Measurements from ENCODE around the gene DVL2. TPM values are rescaled to one million over a fixed set of nuclear protein-coding genes. Genes with fewer than 3 reads are reported as not detected.
A peak's percentile ranks its signal among the peaks of the same experiment; 100 is the strongest.

The DVL2 gene
- total RNA-seq, 1 experiment from 2014 or later: 67.3 TPM

DNA sequence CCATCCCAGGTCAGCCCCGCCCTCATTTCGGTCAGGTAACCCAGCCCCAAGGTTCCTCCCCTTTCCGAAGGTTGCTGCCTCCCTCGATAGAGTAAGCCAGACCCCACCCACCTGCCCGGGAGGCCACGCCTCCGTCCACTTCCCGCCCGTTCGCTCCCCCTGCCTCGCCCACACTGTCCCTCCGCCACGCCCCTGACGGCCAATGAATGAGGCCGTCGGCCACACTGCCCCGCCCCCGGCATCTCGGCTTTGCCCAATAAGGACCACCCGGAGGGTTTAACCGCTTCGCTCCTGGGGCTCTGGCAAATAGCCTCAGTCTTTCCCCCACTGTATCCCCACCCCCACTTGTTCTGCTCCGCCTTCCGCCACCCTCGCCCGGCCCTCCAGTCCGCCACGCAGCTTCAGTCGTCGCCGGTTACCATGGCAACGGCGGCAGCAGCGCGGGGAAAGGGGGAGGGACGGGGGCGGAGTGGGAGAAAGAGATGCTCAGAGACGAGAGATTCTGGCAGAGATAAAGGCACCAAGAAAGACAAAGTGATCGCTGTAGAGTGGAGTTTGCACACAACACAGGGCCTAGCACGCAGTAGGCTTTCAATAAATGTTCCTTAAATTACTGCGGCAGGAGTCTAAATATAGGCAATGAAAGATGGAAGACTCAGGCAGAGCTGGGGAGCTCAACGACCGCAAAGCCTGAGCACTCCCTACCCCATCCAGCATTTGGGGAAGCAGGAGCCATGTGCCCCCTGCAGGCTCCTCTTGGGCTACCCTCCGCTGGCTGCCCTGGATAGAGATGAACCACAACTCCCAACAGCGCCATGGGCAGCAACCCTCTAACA lies 19.8 kb downstream of the DVL2 start (continued):
- TF ChIP-seq, protein P1, sequence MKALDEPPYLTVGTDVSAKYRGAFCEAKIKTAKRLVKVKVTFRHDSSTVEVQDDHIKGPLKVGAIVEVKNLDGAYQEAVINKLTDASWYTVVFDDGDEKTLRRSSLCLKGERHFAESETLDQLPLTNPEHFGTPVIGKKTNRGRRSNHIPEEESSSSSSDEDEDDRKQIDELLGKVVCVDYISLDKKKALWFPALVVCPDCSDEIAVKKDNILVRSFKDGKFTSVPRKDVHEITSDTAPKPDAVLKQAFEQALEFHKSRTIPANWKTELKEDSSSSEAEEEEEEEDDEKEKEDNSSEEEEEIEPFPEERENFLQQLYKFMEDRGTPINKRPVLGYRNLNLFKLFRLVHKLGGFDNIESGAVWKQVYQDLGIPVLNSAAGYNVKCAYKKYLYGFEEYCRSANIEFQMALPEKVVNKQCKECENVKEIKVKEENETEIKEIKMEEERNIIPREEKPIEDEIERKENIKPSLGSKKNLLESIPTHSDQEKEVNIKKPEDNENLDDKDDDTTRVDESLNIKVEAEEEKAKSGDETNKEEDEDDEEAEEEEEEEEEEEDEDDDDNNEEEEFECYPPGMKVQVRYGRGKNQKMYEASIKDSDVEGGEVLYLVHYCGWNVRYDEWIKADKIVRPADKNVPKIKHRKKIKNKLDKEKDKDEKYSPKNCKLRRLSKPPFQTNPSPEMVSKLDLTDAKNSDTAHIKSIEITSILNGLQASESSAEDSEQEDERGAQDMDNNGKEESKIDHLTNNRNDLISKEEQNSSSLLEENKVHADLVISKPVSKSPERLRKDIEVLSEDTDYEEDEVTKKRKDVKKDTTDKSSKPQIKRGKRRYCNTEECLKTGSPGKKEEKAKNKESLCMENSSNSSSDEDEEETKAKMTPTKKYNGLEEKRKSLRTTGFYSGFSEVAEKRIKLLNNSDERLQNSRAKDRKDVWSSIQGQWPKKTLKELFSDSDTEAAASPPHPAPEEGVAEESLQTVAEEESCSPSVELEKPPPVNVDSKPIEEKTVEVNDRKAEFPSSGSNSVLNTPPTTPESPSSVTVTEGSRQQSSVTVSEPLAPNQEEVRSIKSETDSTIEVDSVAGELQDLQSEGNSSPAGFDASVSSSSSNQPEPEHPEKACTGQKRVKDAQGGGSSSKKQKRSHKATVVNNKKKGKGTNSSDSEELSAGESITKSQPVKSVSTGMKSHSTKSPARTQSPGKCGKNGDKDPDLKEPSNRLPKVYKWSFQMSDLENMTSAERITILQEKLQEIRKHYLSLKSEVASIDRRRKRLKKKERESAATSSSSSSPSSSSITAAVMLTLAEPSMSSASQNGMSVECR (CRISPR knock-in tag; IDR thresholded peaks at IDR 0.05; ENCODE audit: borderline replicate concordance): no peak
- TF ChIP-seq GTF2I (CRISPR knock-in tag; conservative IDR thresholded peaks at IDR 0.05) (no peak), SMAD4 (CRISPR knock-in tag; IDR thresholded peaks at IDR 0.05) (no peak), TEAD1 (CRISPR knock-in tag; IDR thresholded peaks at IDR 0.05) (no peak; the same call in 1 of the 2 replicates), ZNF423 (CRISPR knock-in tag; IDR thresholded peaks at IDR 0.05) (no peak)
- TF ChIP-seq, protein P2, sequence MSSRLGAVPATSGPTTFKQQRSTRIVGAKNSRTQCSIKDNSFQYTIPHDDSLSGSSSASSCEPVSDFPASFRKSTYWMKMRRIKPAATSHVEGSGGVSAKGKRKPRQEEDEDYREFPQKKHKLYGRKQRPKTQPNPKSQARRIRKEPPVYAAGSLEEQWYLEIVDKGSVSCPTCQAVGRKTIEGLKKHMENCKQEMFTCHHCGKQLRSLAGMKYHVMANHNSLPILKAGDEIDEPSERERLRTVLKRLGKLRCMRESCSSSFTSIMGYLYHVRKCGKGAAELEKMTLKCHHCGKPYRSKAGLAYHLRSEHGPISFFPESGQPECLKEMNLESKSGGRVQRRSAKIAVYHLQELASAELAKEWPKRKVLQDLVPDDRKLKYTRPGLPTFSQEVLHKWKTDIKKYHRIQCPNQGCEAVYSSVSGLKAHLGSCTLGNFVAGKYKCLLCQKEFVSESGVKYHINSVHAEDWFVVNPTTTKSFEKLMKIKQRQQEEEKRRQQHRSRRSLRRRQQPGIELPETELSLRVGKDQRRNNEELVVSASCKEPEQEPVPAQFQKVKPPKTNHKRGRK (CRISPR knock-in tag; IDR thresholded peaks at IDR 0.05; ENCODE audit: borderline replicate concordance): no peak
- TF ChIP-seq, protein P3, sequence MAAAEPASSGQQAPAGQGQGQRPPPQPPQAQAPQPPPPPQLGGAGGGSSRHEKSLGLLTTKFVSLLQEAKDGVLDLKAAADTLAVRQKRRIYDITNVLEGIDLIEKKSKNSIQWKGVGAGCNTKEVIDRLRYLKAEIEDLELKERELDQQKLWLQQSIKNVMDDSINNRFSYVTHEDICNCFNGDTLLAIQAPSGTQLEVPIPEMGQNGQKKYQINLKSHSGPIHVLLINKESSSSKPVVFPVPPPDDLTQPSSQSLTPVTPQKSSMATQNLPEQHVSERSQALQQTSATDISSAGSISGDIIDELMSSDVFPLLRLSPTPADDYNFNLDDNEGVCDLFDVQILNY (CRISPR knock-in tag; IDR thresholded peaks at IDR 0.05): 0 out of 2 replicates have a peak, but pooled peaks have one; percentile 30

DNA sequence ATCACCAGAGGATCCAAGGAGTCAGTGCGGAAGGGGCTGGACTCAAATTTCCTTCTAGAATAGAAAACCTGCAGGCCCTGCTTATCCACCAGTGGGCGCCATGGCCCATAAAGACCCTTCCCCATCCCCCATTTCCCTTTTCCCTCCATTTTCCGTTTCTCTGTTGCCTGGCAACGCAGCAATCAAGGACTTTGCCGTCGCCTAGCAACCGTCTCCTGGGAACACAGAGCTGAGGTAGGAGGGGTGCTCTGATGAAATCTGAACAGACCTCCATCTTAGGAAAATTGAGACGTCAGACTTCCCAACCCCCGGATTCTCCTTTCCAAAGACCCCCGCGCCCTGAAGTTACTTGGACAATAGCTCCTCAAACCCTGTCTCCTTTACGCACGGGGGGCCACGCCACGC lies 20.4 kb downstream of the DVL2 start:
- Mint-ChIP-seq H3K4me1 (peaks cover 61% of the 10 kb centered on the region), H3K9me3 (no peaks in the 10 kb centered on the region), H3K4me3 (peak overlapping the region; percentile 86), H3K27ac (peak overlapping the region; percentile 93), H3K27me3 (ENCODE audit: low read depth) (peaks cover 3% of the 10 kb centered on the region; the same call in 1 of the 2 replicates), H3K36me3 (no peaks in the 10 kb centered on the region)
- DNase-seq (ENCODE audit: low spot score): peak; percentile 97
- peak; percentile 4 for ATAC-seq
- POLR2A ChIA-PET: interaction anchor here (1.0 to 1.1 kb wide), 3 partner anchors 13 to 92 kb away, joined by 3 to 6 read pairs (median 3); no protein-coding TSS in a partner anchor
- CTCF ChIA-PET: interaction anchor here (0.6 to 2.9 kb wide), 44 partner anchors 8 to 644 kb away, joined by 3 to 17 read pairs (median 5); partner anchors contain the start of genes ACAP1, ASGR1, CYB5D1 and DVL2
- TF ChIP-seq ZNF232 (CRISPR knock-in tag; IDR thresholded peaks at IDR 0.05) (no peak), RELA (CRISPR knock-in tag; IDR thresholded peaks at IDR 0.05; ENCODE audit: borderline replicate concordance) (no peak), FOXK1 (CRISPR knock-in tag; IDR thresholded peaks at IDR 0.05) (no peak), TEAD1 (CRISPR knock-in tag; IDR thresholded peaks at IDR 0.05) (no peak), KAT7 (CRISPR knock-in tag; IDR thresholded peaks at IDR 0.05; ENCODE audit: borderline replicate concordance) (no peak), ZNF671 (CRISPR knock-in tag; IDR thresholded peaks at IDR 0.05) (no peak), ETV6 (CRISPR knock-in tag; IDR thresholded peaks at IDR 0.05) (peak; percentile 68; the same call in 1 of the 2 replicates), SMAD3 (CRISPR knock-in tag; IDR thresholded peaks at IDR 0.05; ENCODE audit: borderline replicate concordance) (no peak), PRRX2 (CRISPR knock-in tag; IDR thresholded peaks at IDR 0.05) (no peak)
- TF ChIP-seq, protein P4, sequence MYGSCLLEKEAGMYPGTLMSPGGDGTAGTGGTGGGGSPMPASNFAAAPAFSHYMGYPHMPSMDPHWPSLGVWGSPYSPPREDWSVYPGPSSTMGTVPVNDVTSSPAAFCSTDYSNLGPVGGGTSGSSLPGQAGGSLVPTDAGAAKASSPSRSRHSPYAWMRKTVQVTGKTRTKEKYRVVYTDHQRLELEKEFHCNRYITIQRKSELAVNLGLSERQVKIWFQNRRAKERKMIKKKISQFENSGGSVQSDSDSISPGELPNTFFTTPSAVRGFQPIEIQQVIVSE (CRISPR knock-in tag; IDR thresholded peaks at IDR 0.05; ENCODE audit: borderline replicate concordance): no peak
- TF ChIP-seq, protein P5, sequence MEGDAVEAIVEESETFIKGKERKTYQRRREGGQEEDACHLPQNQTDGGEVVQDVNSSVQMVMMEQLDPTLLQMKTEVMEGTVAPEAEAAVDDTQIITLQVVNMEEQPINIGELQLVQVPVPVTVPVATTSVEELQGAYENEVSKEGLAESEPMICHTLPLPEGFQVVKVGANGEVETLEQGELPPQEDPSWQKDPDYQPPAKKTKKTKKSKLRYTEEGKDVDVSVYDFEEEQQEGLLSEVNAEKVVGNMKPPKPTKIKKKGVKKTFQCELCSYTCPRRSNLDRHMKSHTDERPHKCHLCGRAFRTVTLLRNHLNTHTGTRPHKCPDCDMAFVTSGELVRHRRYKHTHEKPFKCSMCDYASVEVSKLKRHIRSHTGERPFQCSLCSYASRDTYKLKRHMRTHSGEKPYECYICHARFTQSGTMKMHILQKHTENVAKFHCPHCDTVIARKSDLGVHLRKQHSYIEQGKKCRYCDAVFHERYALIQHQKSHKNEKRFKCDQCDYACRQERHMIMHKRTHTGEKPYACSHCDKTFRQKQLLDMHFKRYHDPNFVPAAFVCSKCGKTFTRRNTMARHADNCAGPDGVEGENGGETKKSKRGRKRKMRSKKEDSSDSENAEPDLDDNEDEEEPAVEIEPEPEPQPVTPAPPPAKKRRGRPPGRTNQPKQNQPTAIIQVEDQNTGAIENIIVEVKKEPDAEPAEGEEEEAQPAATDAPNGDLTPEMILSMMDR (IDR thresholded peaks at IDR 0.05): peak; percentile 59
- TF ChIP-seq, protein P6, sequence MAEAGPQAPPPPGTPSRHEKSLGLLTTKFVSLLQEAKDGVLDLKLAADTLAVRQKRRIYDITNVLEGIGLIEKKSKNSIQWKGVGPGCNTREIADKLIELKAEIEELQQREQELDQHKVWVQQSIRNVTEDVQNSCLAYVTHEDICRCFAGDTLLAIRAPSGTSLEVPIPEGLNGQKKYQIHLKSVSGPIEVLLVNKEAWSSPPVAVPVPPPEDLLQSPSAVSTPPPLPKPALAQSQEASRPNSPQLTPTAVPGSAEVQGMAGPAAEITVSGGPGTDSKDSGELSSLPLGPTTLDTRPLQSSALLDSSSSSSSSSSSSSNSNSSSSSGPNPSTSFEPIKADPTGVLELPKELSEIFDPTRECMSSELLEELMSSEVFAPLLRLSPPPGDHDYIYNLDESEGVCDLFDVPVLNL (CRISPR knock-in tag; IDR thresholded peaks at IDR 0.05; ENCODE audit: borderline replicate concordance, low read depth): no peak
- TF ChIP-seq, protein P7, sequence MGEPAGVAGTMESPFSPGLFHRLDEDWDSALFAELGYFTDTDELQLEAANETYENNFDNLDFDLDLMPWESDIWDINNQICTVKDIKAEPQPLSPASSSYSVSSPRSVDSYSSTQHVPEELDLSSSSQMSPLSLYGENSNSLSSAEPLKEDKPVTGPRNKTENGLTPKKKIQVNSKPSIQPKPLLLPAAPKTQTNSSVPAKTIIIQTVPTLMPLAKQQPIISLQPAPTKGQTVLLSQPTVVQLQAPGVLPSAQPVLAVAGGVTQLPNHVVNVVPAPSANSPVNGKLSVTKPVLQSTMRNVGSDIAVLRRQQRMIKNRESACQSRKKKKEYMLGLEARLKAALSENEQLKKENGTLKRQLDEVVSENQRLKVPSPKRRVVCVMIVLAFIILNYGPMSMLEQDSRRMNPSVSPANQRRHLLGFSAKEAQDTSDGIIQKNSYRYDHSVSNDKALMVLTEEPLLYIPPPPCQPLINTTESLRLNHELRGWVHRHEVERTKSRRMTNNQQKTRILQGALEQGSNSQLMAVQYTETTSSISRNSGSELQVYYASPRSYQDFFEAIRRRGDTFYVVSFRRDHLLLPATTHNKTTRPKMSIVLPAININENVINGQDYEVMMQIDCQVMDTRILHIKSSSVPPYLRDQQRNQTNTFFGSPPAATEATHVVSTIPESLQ (CRISPR knock-in tag; IDR thresholded peaks at IDR 0.05): no peak
